ENCODE results near the gene PAX5.

- no peak for TF ChIP-seq POLR2A (IDR thresholded peaks at IDR 0.05; ENCODE audit: low read length)
- TF ChIP-seq, protein P1, sequence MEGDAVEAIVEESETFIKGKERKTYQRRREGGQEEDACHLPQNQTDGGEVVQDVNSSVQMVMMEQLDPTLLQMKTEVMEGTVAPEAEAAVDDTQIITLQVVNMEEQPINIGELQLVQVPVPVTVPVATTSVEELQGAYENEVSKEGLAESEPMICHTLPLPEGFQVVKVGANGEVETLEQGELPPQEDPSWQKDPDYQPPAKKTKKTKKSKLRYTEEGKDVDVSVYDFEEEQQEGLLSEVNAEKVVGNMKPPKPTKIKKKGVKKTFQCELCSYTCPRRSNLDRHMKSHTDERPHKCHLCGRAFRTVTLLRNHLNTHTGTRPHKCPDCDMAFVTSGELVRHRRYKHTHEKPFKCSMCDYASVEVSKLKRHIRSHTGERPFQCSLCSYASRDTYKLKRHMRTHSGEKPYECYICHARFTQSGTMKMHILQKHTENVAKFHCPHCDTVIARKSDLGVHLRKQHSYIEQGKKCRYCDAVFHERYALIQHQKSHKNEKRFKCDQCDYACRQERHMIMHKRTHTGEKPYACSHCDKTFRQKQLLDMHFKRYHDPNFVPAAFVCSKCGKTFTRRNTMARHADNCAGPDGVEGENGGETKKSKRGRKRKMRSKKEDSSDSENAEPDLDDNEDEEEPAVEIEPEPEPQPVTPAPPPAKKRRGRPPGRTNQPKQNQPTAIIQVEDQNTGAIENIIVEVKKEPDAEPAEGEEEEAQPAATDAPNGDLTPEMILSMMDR (IDR thresholded peaks at IDR 0.05), result no peak
- TF ChIP-seq JUN (IDR thresholded peaks at IDR 0.05), result no peak
- no peak for TF ChIP-seq SMC3 (IDR thresholded peaks at IDR 0.05)
- TF ChIP-seq FOSL2 (IDR thresholded peaks at IDR 0.05), result no peak
- no peak for TF ChIP-seq FOSL2 (CRISPR knock-in tag; IDR thresholded peaks at IDR 0.05)
- TF ChIP-seq, protein P2, sequence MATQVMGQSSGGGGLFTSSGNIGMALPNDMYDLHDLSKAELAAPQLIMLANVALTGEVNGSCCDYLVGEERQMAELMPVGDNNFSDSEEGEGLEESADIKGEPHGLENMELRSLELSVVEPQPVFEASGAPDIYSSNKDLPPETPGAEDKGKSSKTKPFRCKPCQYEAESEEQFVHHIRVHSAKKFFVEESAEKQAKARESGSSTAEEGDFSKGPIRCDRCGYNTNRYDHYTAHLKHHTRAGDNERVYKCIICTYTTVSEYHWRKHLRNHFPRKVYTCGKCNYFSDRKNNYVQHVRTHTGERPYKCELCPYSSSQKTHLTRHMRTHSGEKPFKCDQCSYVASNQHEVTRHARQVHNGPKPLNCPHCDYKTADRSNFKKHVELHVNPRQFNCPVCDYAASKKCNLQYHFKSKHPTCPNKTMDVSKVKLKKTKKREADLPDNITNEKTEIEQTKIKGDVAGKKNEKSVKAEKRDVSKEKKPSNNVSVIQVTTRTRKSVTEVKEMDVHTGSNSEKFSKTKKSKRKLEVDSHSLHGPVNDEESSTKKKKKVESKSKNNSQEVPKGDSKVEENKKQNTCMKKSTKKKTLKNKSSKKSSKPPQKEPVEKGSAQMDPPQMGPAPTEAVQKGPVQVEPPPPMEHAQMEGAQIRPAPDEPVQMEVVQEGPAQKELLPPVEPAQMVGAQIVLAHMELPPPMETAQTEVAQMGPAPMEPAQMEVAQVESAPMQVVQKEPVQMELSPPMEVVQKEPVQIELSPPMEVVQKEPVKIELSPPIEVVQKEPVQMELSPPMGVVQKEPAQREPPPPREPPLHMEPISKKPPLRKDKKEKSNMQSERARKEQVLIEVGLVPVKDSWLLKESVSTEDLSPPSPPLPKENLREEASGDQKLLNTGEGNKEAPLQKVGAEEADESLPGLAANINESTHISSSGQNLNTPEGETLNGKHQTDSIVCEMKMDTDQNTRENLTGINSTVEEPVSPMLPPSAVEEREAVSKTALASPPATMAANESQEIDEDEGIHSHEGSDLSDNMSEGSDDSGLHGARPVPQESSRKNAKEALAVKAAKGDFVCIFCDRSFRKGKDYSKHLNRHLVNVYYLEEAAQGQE (IDR thresholded peaks at IDR 0.05), result no peak
These were observed 29.6 kb downstream of the PAX5 start for GRCh38 chr9:37004424-37004935.

Data from A549 (cell line).